WTC11 (cell line): ENCODE data around the gene THSD4. TPM values are rescaled to one million over a fixed set of nuclear protein-coding genes. Genes with fewer than 3 reads are reported as not detected.

Experiments
- ATAC-seq: fragments of 200-7000 bp; cut with Tn5 transposase; 2 replicates; pipeline ENCODE4 v1.10.0; 2021; ENCODE audit warnings: mild to moderate bottlenecking, moderate library complexity
- CTCF ChIA-PET: fragments of 300-600 bp; sonication (Branson Sonifier 250); formaldehyde crosslinking; loops from one replicate; lab custom pipeline; 2021; ENCODE audit warnings: antibody characterized with exemption; lab: Charles Lee
- POLR2A ChIA-PET: fragments of 350-600 bp; sonication (Branson Sonifier 250); formaldehyde crosslinking; loops from one replicate; lab custom pipeline; 2021; ENCODE audit warnings: antibody characterized with exemption; lab: Charles Lee
- DNase-seq: peaks from one replicate; pipeline ENCODE4 v3.0.0; 2021; ENCODE audit warnings: low spot score
- H3K27ac Mint-ChIP-seq: 2 replicates; pipeline ENCODE4 v1.8.0; 2021; ENCODE audit warnings: mixed read lengths
- H3K27me3 Mint-ChIP-seq: 2 replicates; pipeline ENCODE4 v1.8.0; 2021; ENCODE audit warnings: low read depth, mild to moderate bottlenecking, moderate library complexity, mixed read lengths
- H3K36me3 Mint-ChIP-seq: 2 replicates; pipeline ENCODE4 v1.8.0; 2021; ENCODE audit warnings: mixed read lengths
- H3K4me1 Mint-ChIP-seq: 2 replicates; pipeline ENCODE4 v1.8.0; 2022; ENCODE audit warnings: mixed read lengths
- H3K4me3 Mint-ChIP-seq: 2 replicates; pipeline ENCODE4 v1.8.0; 2021; ENCODE audit warnings: mild to moderate bottlenecking, moderate library complexity, mixed read lengths
- H3K9me3 Mint-ChIP-seq: 2 replicates; pipeline ENCODE4 v1.8.0; 2021; ENCODE audit warnings: mixed read lengths
- ELF4 ChIP-seq: sonication (generic); formaldehyde crosslinking; IDR thresholded peaks from 2 replicates; pipeline ENCODE4 v1.8.1; 2022; ENCODE audit warnings: low read depth, mild to moderate bottlenecking, moderate library complexity, missing genetic modification reagents
- GRHL2 ChIP-seq: fragments of 250-450 bp; sonication (Bioruptor Pico); IDR thresholded peaks from 2 replicates; pipeline ENCODE4 v1.8.0; 2022; ENCODE audit warnings: mild to moderate bottlenecking, moderate library complexity; ENCODE audit not compliant: insufficient replicate concordance, severe bottlenecking
- GTF2I ChIP-seq: fragments of 250-450 bp; sonication (Bioruptor Pico); conservative IDR thresholded peaks from 2 replicates; pipeline ENCODE4 v1.4.0; 2021; ENCODE audit warnings: mild to moderate bottlenecking
- HMGA2 ChIP-seq: fragments of 250-450 bp; sonication (Bioruptor Pico); IDR thresholded peaks from 2 replicates; pipeline ENCODE4 v1.4.0; 2021; ENCODE audit warnings: mild to moderate bottlenecking, moderate library complexity
- IRF2 ChIP-seq: sonication (generic); formaldehyde crosslinking; IDR thresholded peaks from 2 replicates; pipeline ENCODE4 v1.8.0; 2022; ENCODE audit warnings: low read depth, missing genetic modification reagents, borderline replicate concordance
- JAZF1 ChIP-seq: fragments of 250-450 bp; sonication (Bioruptor Pico); IDR thresholded peaks from 2 replicates; pipeline ENCODE4 v1.9.0; 2021; ENCODE audit warnings: moderate library complexity, mild to moderate bottlenecking, inconsistent platforms
- MXD4 ChIP-seq: fragments of 250-450 bp; sonication (Bioruptor Pico); IDR thresholded peaks from 2 replicates; pipeline ENCODE4 v1.8.0; 2021; ENCODE audit warnings: mild to moderate bottlenecking, moderate library complexity, borderline replicate concordance
- MYBL2 ChIP-seq: sonication (generic); formaldehyde crosslinking; IDR thresholded peaks from 2 replicates; pipeline ENCODE4 v1.8.1; 2023; ENCODE audit warnings: mild to moderate bottlenecking, moderate library complexity, missing genetic modification reagents
- NFATC4 ChIP-seq: fragments of 250-450 bp; sonication (Bioruptor Pico); IDR thresholded peaks from 2 replicates; pipeline ENCODE4 v1.9.0; 2021; ENCODE audit warnings: mild to moderate bottlenecking
- NFYB ChIP-seq: sonication (generic); formaldehyde crosslinking; conservative IDR thresholded peaks from 2 replicates; pipeline ENCODE4 v1.8.0; 2022; ENCODE audit warnings: low read depth, missing genetic modification reagents
- NR2C2 ChIP-seq: sonication (generic); formaldehyde crosslinking; IDR thresholded peaks from 2 replicates; pipeline ENCODE4 v1.8.0; 2022; ENCODE audit warnings: mild to moderate bottlenecking, missing genetic modification reagents
- OVOL2 ChIP-seq: fragments of 250-450 bp; sonication (Bioruptor Pico); IDR thresholded peaks from 2 replicates; pipeline ENCODE4 v1.9.0; 2021; ENCODE audit warnings: mild to moderate bottlenecking, borderline replicate concordance
- RELA ChIP-seq: sonication (generic); formaldehyde crosslinking; IDR thresholded peaks from 2 replicates; pipeline ENCODE4 v1.8.1; 2022; ENCODE audit warnings: missing genetic modification reagents, mild to moderate bottlenecking, borderline replicate concordance
- SMAD3 ChIP-seq: sonication (generic); formaldehyde crosslinking; IDR thresholded peaks from 2 replicates; pipeline ENCODE4 v1.8.0; 2022; ENCODE audit warnings: missing genetic modification reagents, mild to moderate bottlenecking, borderline replicate concordance
- ZNF232 ChIP-seq: sonication (generic); formaldehyde crosslinking; IDR thresholded peaks from 2 replicates; pipeline ENCODE4 v1.8.0; 2022; ENCODE audit warnings: mild to moderate bottlenecking, missing genetic modification reagents
- ZNF263 ChIP-seq: sonication (generic); formaldehyde crosslinking; IDR thresholded peaks from 2 replicates; pipeline ENCODE4 v1.8.1; 2022; ENCODE audit warnings: low read depth, mild to moderate bottlenecking, moderate library complexity, missing genetic modification reagents
- ZNF317 ChIP-seq: sonication (generic); formaldehyde crosslinking; IDR thresholded peaks from 2 replicates; pipeline ENCODE4 v1.8.1; 2023; ENCODE audit warnings: low read depth, mild to moderate bottlenecking, moderate library complexity, missing genetic modification reagents, borderline replicate concordance
- ZNF416 ChIP-seq: fragments of 250-450 bp; sonication (Bioruptor Pico); IDR thresholded peaks from 2 replicates; pipeline ENCODE4 v1.9.0; 2021; ENCODE audit warnings: mild to moderate bottlenecking, inconsistent platforms
- total RNA-seq: library from RNA; stranded (reverse); gene quantifications from 3 replicates; pipeline ENCODE4 v1.2.3, GENCODE V29; 2021
- TF ChIP-seq, protein P1 (sequence below): sonication (generic); formaldehyde crosslinking; IDR thresholded peaks from 2 replicates; pipeline ENCODE4 v1.8.1; 2023; ENCODE audit warnings: mild to moderate bottlenecking, missing genetic modification reagents
- TF ChIP-seq, protein P2 (sequence below): sonication (generic); formaldehyde crosslinking; IDR thresholded peaks from 2 replicates; pipeline ENCODE4 v1.8.1; 2023; ENCODE audit warnings: mild to moderate bottlenecking, missing genetic modification reagents
- TF ChIP-seq, protein P3 (sequence below): sonication (generic); formaldehyde crosslinking; IDR thresholded peaks from 2 replicates; pipeline ENCODE4 v1.8.1; 2023; ENCODE audit warnings: mild to moderate bottlenecking, moderate library complexity, missing genetic modification reagents
- TF ChIP-seq, protein P4 (sequence below): sonication (generic); formaldehyde crosslinking; IDR thresholded peaks from 2 replicates; pipeline ENCODE4 v1.8.1; 2023; ENCODE audit warnings: mild to moderate bottlenecking, missing genetic modification reagents, moderate library complexity
- TF ChIP-seq, protein P5 (sequence below): sonication (generic); formaldehyde crosslinking; IDR thresholded peaks from 2 replicates; pipeline ENCODE4 v1.8.1; 2022; ENCODE audit warnings: mild to moderate bottlenecking, missing genetic modification reagents, moderate library complexity, borderline replicate concordance

THSD4 gene
- total RNA-seq, 1 experiment from 2014 or later, result 7.8 TPM

DNA sequence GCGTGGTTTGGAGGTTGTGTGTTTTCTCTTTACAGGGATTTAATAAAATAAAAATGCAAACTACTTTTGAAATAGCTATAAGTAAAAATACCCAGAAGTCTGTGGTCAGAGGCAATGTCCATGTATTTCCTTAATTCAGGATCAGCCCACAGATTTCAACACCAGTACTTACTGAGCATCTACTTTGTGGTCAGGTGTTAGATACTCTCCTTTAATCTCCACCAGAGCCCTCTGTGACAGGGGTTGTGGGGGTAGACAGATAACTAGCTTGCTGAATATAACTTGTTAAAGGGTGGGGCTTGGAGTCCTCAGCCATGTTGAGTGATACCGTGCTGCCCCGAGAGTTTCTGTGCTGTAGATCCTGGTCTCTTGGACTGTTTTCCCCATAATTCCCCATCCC lies 451.0 kb downstream of the THSD4 start:
- DNase-seq, result no peak
- Mint-ChIP-seq H3K9me3 (no peaks in the 10 kb centered on the region; the same call in 1 of the 2 replicates), H3K36me3 (no peaks in the 10 kb centered on the region), H3K4me3 (no peak overlapping the region), H3K27ac (no peak overlapping the region), H3K4me1 (peaks cover 4% of the 10 kb centered on the region; the same call in 1 of the 2 replicates), H3K27me3 (no peaks in the 10 kb centered on the region)
- CTCF ChIA-PET, result no interaction called here
- POLR2A ChIA-PET, result no interaction called here
- TF ChIP-seq ZNF232 (CRISPR knock-in tag) (no peak), MXD4 (CRISPR knock-in tag) (no peak), JAZF1 (CRISPR knock-in tag) (no peak), NFYB (no peak), GRHL2 (CRISPR knock-in tag) (no peak), ZNF317 (CRISPR knock-in tag) (no peak), RELA (CRISPR knock-in tag) (no peak), GTF2I (CRISPR knock-in tag) (no peak), ZNF263 (CRISPR knock-in tag) (no peak), HMGA2 (CRISPR knock-in tag) (no peak)
- TF ChIP-seq, protein P1, sequence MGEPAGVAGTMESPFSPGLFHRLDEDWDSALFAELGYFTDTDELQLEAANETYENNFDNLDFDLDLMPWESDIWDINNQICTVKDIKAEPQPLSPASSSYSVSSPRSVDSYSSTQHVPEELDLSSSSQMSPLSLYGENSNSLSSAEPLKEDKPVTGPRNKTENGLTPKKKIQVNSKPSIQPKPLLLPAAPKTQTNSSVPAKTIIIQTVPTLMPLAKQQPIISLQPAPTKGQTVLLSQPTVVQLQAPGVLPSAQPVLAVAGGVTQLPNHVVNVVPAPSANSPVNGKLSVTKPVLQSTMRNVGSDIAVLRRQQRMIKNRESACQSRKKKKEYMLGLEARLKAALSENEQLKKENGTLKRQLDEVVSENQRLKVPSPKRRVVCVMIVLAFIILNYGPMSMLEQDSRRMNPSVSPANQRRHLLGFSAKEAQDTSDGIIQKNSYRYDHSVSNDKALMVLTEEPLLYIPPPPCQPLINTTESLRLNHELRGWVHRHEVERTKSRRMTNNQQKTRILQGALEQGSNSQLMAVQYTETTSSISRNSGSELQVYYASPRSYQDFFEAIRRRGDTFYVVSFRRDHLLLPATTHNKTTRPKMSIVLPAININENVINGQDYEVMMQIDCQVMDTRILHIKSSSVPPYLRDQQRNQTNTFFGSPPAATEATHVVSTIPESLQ (CRISPR knock-in tag), result no peak
- ATAC-seq, result no peak

DNA sequence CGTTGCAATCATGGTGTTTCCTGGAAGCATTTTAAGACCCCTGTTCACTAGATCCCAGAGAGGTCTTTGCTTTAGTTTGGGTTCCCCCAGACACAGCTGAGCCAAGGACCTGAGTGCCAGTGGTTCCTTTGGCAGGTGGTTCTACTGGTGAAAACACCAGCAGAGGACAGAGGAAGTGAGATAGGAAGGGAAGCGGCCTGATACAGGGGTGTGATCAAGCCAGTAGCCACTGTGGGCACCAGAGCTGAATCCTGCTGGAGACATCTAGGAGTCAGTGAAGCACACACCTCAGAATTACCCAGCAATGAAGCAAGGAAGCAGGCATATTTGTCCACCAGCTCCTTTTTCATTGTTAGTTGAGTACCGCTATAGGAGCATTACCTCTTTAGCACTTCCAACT lies 451.9 kb downstream of the THSD4 start:
- CTCF ChIA-PET, result interaction anchor here (0.7 kb wide), 1 partner anchor 24 kb away, joined by 6 read pairs; no protein-coding TSS in a partner anchor
- H3K4me1 Mint-ChIP-seq, result peaks cover 9% of the 10 kb centered on the region
- no peak overlapping the region for H3K27ac Mint-ChIP-seq
- no peak overlapping the region for H3K4me3 Mint-ChIP-seq
- DNase-seq (no peak), ATAC-seq (no peak; the same call in 1 of the 2 replicates)
- H3K36me3 Mint-ChIP-seq, result no peaks in the 10 kb centered on the region
- TF ChIP-seq, protein P2, sequence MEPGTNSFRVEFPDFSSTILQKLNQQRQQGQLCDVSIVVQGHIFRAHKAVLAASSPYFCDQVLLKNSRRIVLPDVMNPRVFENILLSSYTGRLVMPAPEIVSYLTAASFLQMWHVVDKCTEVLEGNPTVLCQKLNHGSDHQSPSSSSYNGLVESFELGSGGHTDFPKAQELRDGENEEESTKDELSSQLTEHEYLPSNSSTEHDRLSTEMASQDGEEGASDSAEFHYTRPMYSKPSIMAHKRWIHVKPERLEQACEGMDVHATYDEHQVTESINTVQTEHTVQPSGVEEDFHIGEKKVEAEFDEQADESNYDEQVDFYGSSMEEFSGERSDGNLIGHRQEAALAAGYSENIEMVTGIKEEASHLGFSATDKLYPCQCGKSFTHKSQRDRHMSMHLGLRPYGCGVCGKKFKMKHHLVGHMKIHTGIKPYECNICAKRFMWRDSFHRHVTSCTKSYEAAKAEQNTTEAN (CRISPR knock-in tag), result no peak
- TF ChIP-seq, protein P3, sequence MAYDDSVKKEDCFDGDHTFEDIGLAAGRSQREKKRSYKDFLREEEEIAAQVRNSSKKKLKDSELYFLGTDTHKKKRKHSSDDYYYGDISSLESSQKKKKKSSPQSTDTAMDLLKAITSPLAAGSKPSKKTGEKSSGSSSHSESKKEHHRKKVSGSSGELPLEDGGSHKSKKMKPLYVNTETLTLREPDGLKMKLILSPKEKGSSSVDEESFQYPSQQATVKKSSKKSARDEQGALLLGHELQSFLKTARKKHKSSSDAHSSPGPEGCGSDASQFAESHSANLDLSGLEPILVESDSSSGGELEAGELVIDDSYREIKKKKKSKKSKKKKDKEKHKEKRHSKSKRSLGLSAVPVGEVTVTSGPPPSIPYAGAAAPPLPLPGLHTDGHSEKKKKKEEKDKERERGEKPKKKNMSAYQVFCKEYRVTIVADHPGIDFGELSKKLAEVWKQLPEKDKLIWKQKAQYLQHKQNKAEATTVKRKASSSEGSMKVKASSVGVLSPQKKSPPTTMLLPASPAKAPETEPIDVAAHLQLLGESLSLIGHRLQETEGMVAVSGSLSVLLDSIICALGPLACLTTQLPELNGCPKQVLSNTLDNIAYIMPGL, result no peak
- TF ChIP-seq ZNF416 (CRISPR knock-in tag) (no peak), NFATC4 (no peak), ELF4 (no peak), IRF2 (CRISPR knock-in tag) (no peak)
- TF ChIP-seq, all 79 proteins: peak for 0
- no peaks in the 10 kb centered on the region; the same call in 1 of the 2 replicates for H3K9me3 Mint-ChIP-seq
- POLR2A ChIA-PET, result interaction anchor here (0.5 to 0.6 kb wide), 2 partner anchors 55 to 153 kb away, joined by 3 to 4 read pairs; no protein-coding TSS in a partner anchor
- H3K27me3 Mint-ChIP-seq, result no peaks in the 10 kb centered on the region

DNA sequence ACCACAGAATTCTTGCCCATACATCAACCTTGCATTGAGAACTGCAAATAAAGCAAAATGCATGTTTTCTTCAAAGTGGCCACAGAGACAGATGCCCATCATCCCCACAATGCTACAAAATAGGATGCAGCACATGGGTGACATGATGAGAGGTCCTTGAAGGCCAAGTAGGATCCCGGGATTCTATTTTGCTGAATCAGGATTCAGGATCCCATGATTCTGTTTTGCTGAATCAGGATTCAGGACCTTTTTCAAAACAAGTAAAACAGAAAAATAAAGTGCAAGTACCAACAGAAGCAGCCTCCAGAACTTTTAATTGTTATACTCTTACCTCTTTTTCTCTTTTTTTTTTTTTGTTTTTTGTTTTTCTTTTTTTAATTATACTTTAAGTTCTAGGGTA lies 453.0 kb downstream of the THSD4 start:
- ATAC-seq (no peak), DNase-seq (no peak)
- no peaks in the 10 kb centered on the region; the same call in 1 of the 2 replicates for H3K9me3 Mint-ChIP-seq
- peaks cover 15% of the 10 kb centered on the region for H3K4me1 Mint-ChIP-seq
- ChIA-PET CTCF (interaction anchor here (0.7 kb wide), 1 partner anchor 23 kb away, joined by 6 read pairs; no protein-coding TSS in a partner anchor), POLR2A (no interaction called here)
- H3K4me3 Mint-ChIP-seq, result no peak overlapping the region
- H3K27me3 Mint-ChIP-seq, result no peaks in the 10 kb centered on the region
- H3K27ac Mint-ChIP-seq, result no peak overlapping the region
- H3K36me3 Mint-ChIP-seq, result no peaks in the 10 kb centered on the region
- TF ChIP-seq, protein P4, sequence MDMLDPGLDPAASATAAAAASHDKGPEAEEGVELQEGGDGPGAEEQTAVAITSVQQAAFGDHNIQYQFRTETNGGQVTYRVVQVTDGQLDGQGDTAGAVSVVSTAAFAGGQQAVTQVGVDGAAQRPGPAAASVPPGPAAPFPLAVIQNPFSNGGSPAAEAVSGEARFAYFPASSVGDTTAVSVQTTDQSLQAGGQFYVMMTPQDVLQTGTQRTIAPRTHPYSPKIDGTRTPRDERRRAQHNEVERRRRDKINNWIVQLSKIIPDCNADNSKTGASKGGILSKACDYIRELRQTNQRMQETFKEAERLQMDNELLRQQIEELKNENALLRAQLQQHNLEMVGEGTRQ (CRISPR knock-in tag), result no peak
- TF ChIP-seq, protein P2 (CRISPR knock-in tag), result no peak
- TF ChIP-seq SMAD3 (no peak), MYBL2 (CRISPR knock-in tag) (no peak), OVOL2 (CRISPR knock-in tag) (no peak), NR2C2 (CRISPR knock-in tag) (no peak)
- TF ChIP-seq, protein P5, sequence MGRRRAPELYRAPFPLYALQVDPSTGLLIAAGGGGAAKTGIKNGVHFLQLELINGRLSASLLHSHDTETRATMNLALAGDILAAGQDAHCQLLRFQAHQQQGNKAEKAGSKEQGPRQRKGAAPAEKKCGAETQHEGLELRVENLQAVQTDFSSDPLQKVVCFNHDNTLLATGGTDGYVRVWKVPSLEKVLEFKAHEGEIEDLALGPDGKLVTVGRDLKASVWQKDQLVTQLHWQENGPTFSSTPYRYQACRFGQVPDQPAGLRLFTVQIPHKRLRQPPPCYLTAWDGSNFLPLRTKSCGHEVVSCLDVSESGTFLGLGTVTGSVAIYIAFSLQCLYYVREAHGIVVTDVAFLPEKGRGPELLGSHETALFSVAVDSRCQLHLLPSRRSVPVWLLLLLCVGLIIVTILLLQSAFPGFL (CRISPR knock-in tag), result no peak
